OCI-LY1 (cell line): ENCODE data around the gene GRIK3.

Experiments used
- H2AFZ ChIP-seq: fragments of 200-600 bp; sonication (generic), shearing (Covaris generic); 2 replicates; pipeline ENCODE4 v1.6.0; 2014; ENCODE audit warnings: antibody characterized with exemption, mild to moderate bottlenecking, low read length
- H3F3A ChIP-seq: fragments of 200-600 bp; sonication (generic), shearing (Covaris generic); 2 replicates; pipeline ENCODE4 v1.6.0; 2014; ENCODE audit warnings: mild to moderate bottlenecking, antibody characterized with exemption, low read length, moderate library complexity; ENCODE audit not compliant: insufficient read depth
- H3K27ac ChIP-seq: fragments of 200-600 bp; sonication (generic); 2 replicates; pipeline ENCODE4 v1.5.1; 2014; ENCODE audit warnings: low read length, mixed run types, mild to moderate bottlenecking, low read depth; ENCODE audit not compliant: poor library complexity, severe bottlenecking
- H3K27me3 ChIP-seq: fragments of 200-600 bp; sonication (generic); 2 replicates; pipeline ENCODE4 v1.6.0; 2014; ENCODE audit warnings: antibody characterized with exemption, mild to moderate bottlenecking, low read length, moderate library complexity; ENCODE audit not compliant: insufficient read depth
- H3K36me3 ChIP-seq: fragments of 200-600 bp; sonication (generic); 2 replicates; pipeline ENCODE4 v1.6.1; 2014; ENCODE audit warnings: mild to moderate bottlenecking, antibody characterized with exemption, low read length, moderate library complexity, mixed read lengths; ENCODE audit not compliant: insufficient read depth
- H3K4me1 ChIP-seq: fragments of 200-600 bp; sonication (generic); 2 replicates; pipeline ENCODE4 v1.5.1; 2014; ENCODE audit warnings: mild to moderate bottlenecking, low read length, moderate library complexity; ENCODE audit not compliant: insufficient read depth, severe bottlenecking
- H3K4me2 ChIP-seq: fragments of 200-600 bp; sonication (generic), shearing (Covaris generic); 2 replicates; pipeline ENCODE4 v1.6.1; 2014; ENCODE audit warnings: low read length
- H3K4me3 ChIP-seq: fragments of 200-600 bp; sonication (generic); 2 replicates; pipeline ENCODE4 v1.5.1; 2014; ENCODE audit warnings: low read length, low read depth, mild to moderate bottlenecking, mixed read lengths; ENCODE audit not compliant: poor library complexity, severe bottlenecking
- H3K79me2 ChIP-seq: fragments of 200-600 bp; shearing (Covaris generic); 2 replicates; pipeline ENCODE4 v1.6.1; 2016; ENCODE audit warnings: mixed run types, low read length, mixed read lengths; ENCODE audit not compliant: insufficient read depth
- H3K9ac ChIP-seq: fragments of 200-600 bp; sonication (generic), shearing (Covaris generic); 2 replicates; pipeline ENCODE4 v1.6.1; 2014; ENCODE audit warnings: mild to moderate bottlenecking, low read length, mixed read lengths
- H3K9me2 ChIP-seq: fragments of 200-600 bp; sonication (generic), shearing (Covaris generic); 2 replicates; pipeline ENCODE4 v1.6.1; 2014; ENCODE audit warnings: low read depth, mild to moderate bottlenecking, low read length, mixed read lengths
- H3K9me3 ChIP-seq: fragments of 200-600 bp; shearing (Covaris generic); 2 replicates; pipeline ENCODE4 v1.6.1; 2014; ENCODE audit warnings: low read length, mixed read lengths
- H4K20me1 ChIP-seq: fragments of 200-600 bp; sonication (generic), shearing (Covaris generic); 2 replicates; pipeline ENCODE4 v1.6.0; 2016; ENCODE audit warnings: mild to moderate bottlenecking, low read length; ENCODE audit not compliant: insufficient read depth
- CTCF ChIP-seq: fragments of 200-600 bp; sonication (generic), shearing (Covaris generic); IDR thresholded peaks from 2 replicates; pipeline ENCODE4 v1.5.1; 2017; ENCODE audit warnings: mild to moderate bottlenecking, antibody characterized with exemption, low read length, moderate library complexity, mixed read lengths
- EZH2 ChIP-seq: fragments of 200-600 bp; sonication (generic), shearing (Covaris generic); IDR thresholded peaks from 2 replicates; pipeline ENCODE4 v1.8.0; 2017; ENCODE audit warnings: borderline replicate concordance, mixed run types, mild to moderate bottlenecking, antibody characterized with exemption, low read length, moderate library complexity, mixed read lengths

Gene GRIK3

GRCh38 chr1:37073152-37073853, 39.0 kb upstream of the GRIK3 start:
- H3K4me1 ChIP-seq, result no peaks in the 10 kb centered on the region
- no peaks in the 10 kb centered on the region for H3K79me2 ChIP-seq
- H3K4me2 ChIP-seq, result no peak overlapping the region
- H3K27me3 ChIP-seq, result 0 out of 2 replicates have a peak, but pooled peaks cover 3% of the 10 kb centered on the region
- H3K9me2 ChIP-seq, result no peaks in the 10 kb centered on the region
- no peaks in the 10 kb centered on the region for H3K9me3 ChIP-seq
- H3K27ac ChIP-seq, result no peak overlapping the region
- no peaks in the 10 kb centered on the region for H4K20me1 ChIP-seq
- TF ChIP-seq EZH2 (no peak), CTCF (no peak)
- H3F3A ChIP-seq, result no peaks in the 10 kb centered on the region
- no peaks in the 10 kb centered on the region for H3K36me3 ChIP-seq
- no peak overlapping the region for H3K9ac ChIP-seq
- no peak overlapping the region for H2AFZ ChIP-seq
- no peak overlapping the region for H3K4me3 ChIP-seq

- Histone ChIP-seq H3K4me2 (no peak overlapping the region), H2AFZ (no peak overlapping the region), H3K9me2 (no peaks in the 10 kb centered on the region), H3F3A (no peaks in the 10 kb centered on the region), H3K9ac (no peak overlapping the region), H3K4me1 (no peaks in the 10 kb centered on the region), H3K27me3 (0 out of 2 replicates have a peak, but pooled peaks cover 3% of the 10 kb centered on the region), H3K36me3 (no peaks in the 10 kb centered on the region), H3K9me3 (no peaks in the 10 kb centered on the region), H3K79me2 (no peaks in the 10 kb centered on the region), H3K27ac (no peak overlapping the region), H3K4me3 (no peak overlapping the region), H4K20me1 (no peaks in the 10 kb centered on the region)
- no peak for TF ChIP-seq EZH2
- TF ChIP-seq CTCF, result no peak
Observed at GRCh38 chr1:37071829-37072228, 37.5 kb upstream of the GRIK3 start.

GRCh38 chr1:37070126-37070525, 35.8 kb upstream of the GRIK3 start:
- no peaks in the 10 kb centered on the region for H3K4me1 ChIP-seq

More at GRCh38 chr1:37070126-37070525, 35.8 kb upstream of the GRIK3 start:
- Histone ChIP-seq H3K79me2 (no peaks in the 10 kb centered on the region), H3K4me2 (no peak overlapping the region), H3K27ac (no peak overlapping the region), H3F3A (no peaks in the 10 kb centered on the region), H3K9me3 (no peaks in the 10 kb centered on the region), H3K36me3 (no peaks in the 10 kb centered on the region), H3K9ac (no peak overlapping the region), H3K27me3 (0 out of 2 replicates have a peak, but pooled peaks cover 3% of the 10 kb centered on the region), H4K20me1 (no peaks in the 10 kb centered on the region), H3K9me2 (no peaks in the 10 kb centered on the region), H2AFZ (no peak overlapping the region), H3K4me3 (no peak overlapping the region)
- TF ChIP-seq EZH2 (no peak), CTCF (no peak)
